WTC11 (cell line): ENCODE results near the gene PARK7.

Experiments used
- CTCF ChIP-seq: fragments of 200-600 bp; IDR thresholded peaks from 2 replicates; pipeline ENCODE4 v1.8.0; 2022; ENCODE audit warnings: antibody characterized with exemption
- HMGA2 ChIP-seq: fragments of 250-450 bp; sonication (Bioruptor Pico); IDR thresholded peaks from 2 replicates; pipeline ENCODE4 v1.4.0; 2021; ENCODE audit warnings: mild to moderate bottlenecking, moderate library complexity
- STAT6 ChIP-seq: sonication (generic); formaldehyde crosslinking; conservative IDR thresholded peaks from 2 replicates; pipeline ENCODE4 v1.8.1; 2023; ENCODE audit warnings: mild to moderate bottlenecking, low read depth, missing genetic modification reagents, moderate library complexity

- TF ChIP-seq CTCF: no peak
- no peak for TF ChIP-seq HMGA2 (CRISPR knock-in tag)
- no peak for TF ChIP-seq STAT6 (CRISPR knock-in tag)
Measured at GRCh38 chr1:7953850-7954609, 7.5 kb upstream of the PARK7 start.
